HCT116 (cell line): Measurements from ENCODE around the gene CEP162. TPM values are rescaled to one million over a fixed set of nuclear protein-coding genes. Genes with fewer than 3 reads are reported as not detected.
"Not testable (repeated sequence)": the region's sequence is repeated elsewhere in the genome, so short reads cannot be mapped to it uniquely, and the experiment has no call there.

Experiments used
- ATAC-seq: fragments of 200-7000 bp; cut with Tn5 transposase; 2 replicates; pipeline ENCODE4 v1.9.1; 2020; ENCODE audit warnings: mild to moderate bottlenecking, moderate library complexity
- BruUV-seq: library from RNA; stranded (reverse); fragments of 400-500 nt; replicated peaks from 2 replicates; lab custom pipeline; 2021; lab: Mats Ljungman, UMichigan
- CTCF ChIA-PET: fragments of 300-600 bp; sonication (Branson Sonifier 250); formaldehyde crosslinking; loops from one replicate; lab custom pipeline; 2021; ENCODE audit warnings: antibody characterized with exemption; lab: Charles Lee
- POLR2A ChIA-PET: fragments of 300-600, 350-600 bp; sonication (Branson Sonifier 250); formaldehyde crosslinking; loops from one replicate; lab custom pipeline; 2021; ENCODE audit warnings: antibody characterized with exemption; lab: Charles Lee
- RAD21 ChIA-PET, 2 experiments: fragments of 300-600 bp; sonication (Branson Sonifier 250); formaldehyde crosslinking; loops; one replicate each; lab custom pipeline; 2023; ENCODE audit warnings: low total read pairs in 2 of 2; ENCODE audit not compliant: uncharacterized antibody in 2 of 2, unreplicated experiment in 2 of 2, low non-redundant PET in 1 of 2; lab: Charles Lee
- DNase-seq: peaks from one replicate; pipeline ENCODE4 v3.0.0-alpha.2; 2010; ENCODE audit warnings: low read depth, low spot score
- H2AFZ ChIP-seq: fragments of 200-600 bp; shearing (Covaris generic), sonication (generic); 2 replicates; pipeline ENCODE4 v1.6.1; 2017; ENCODE audit warnings: low read depth, mixed run types, mixed read lengths, antibody characterized with exemption, low read length; ENCODE audit not compliant: poor library complexity, severe bottlenecking
- H3K27ac ChIP-seq: 2 replicates; pipeline ENCODE4 v1.5.1; 2012; ENCODE audit warnings: low read depth, low read length
- H3K27me3 ChIP-seq: fragments of 200-600 bp; sonication (generic); 2 replicates; pipeline ENCODE4 v1.6.1; 2016; ENCODE audit warnings: mixed run types, low read length, mixed read lengths; ENCODE audit not compliant: insufficient read depth
- H3K36me3 ChIP-seq, 2 experiments: fragments of 200-500 bp in 1 of 2; fragments of 200-600 bp in 1 of 2; sonication (Bioruptor generic) in 1 of 2; sonication (generic) in 1 of 2; 2 replicates each; pipeline versions ENCODE4 v1.5.1 to v1.6.1; 2014 to 2016; ENCODE audit warnings: low read length in 2 of 2, inconsistent platforms in 1 of 2, mixed read lengths in 1 of 2, mixed run types in 1 of 2; ENCODE audit not compliant: insufficient read depth in 2 of 2, control insufficient read depth in 1 of 2
- H3K4me1 ChIP-seq, 2 experiments: fragments of 200-600 bp in 1 of 2; sonication (generic) in 1 of 2; 2 replicates each; pipeline versions ENCODE4 v1.5.1 to v1.6.1; 2012 to 2017; ENCODE audit warnings: low read length in 2 of 2, inconsistent platforms in 1 of 2, mild to moderate bottlenecking in 1 of 2, mixed read lengths in 1 of 2, mixed run types in 1 of 2, moderate library complexity in 1 of 2; ENCODE audit not compliant: insufficient read depth in 2 of 2, control insufficient read depth in 1 of 2
- H3K4me2 ChIP-seq: fragments of 200-600 bp; sonication (generic); 2 replicates; pipeline ENCODE4 v1.6.1; 2017; ENCODE audit warnings: mixed run types, low read length, mixed read lengths
- H3K4me3 ChIP-seq, 2 experiments: fragments of 200-600 bp in 1 of 2; sonication (generic) in 1 of 2; replicated peaks in 1 of 2; 2 replicates each; pipeline ENCODE4 v1.5.1; 2011 to 2016; ENCODE audit warnings: low read length in 2 of 2, control low read depth in 1 of 2, low read depth in 1 of 2, mild to moderate bottlenecking in 1 of 2, mixed read lengths in 1 of 2, mixed run types in 1 of 2
- H3K79me2 ChIP-seq: fragments of 200-600 bp; sonication (generic); 2 replicates; pipeline ENCODE4 v1.6.1; 2017; ENCODE audit warnings: mild to moderate bottlenecking, mixed run types, low read length, moderate library complexity, mixed read lengths; ENCODE audit not compliant: insufficient read depth
- H3K9ac ChIP-seq: fragments of 200-600 bp; sonication (generic); 2 replicates; pipeline ENCODE4 v1.6.1; 2016; ENCODE audit warnings: low read length, mixed read lengths
- H3K9me2 ChIP-seq: fragments of 200-600 bp; sonication (generic), shearing (Covaris generic); 2 replicates; pipeline ENCODE4 v1.6.1; 2017; ENCODE audit warnings: mixed run types, mild to moderate bottlenecking, moderate library complexity; ENCODE audit not compliant: insufficient read depth
- H3K9me3 ChIP-seq, 2 experiments: fragments of 200-500 bp in 1 of 2; fragments of 200-600 bp in 1 of 2; sonication (Bioruptor generic) in 1 of 2; sonication (generic) in 1 of 2; 2 replicates each; pipeline ENCODE4 v1.6.1; 2014 to 2017; ENCODE audit warnings: low read length in 2 of 2, mixed read lengths in 2 of 2, inconsistent platforms in 1 of 2, low read depth in 1 of 2, mild to moderate bottlenecking in 1 of 2, mixed run types in 1 of 2, moderate library complexity in 1 of 2; ENCODE audit not compliant: control insufficient read depth in 1 of 2, insufficient read depth in 1 of 2
- H4K20me1 ChIP-seq: fragments of 200-600 bp; sonication (generic), shearing (Covaris generic); 2 replicates; pipeline ENCODE4 v1.6.1; 2017; ENCODE audit warnings: mixed run types, mild to moderate bottlenecking, moderate library complexity; ENCODE audit not compliant: insufficient read depth
- ATF3 ChIP-seq: IDR thresholded peaks from 2 replicates; pipeline ENCODE4 v1.6.1; 2012
- CTCF ChIP-seq, 3 experiments: fragments of 200-600 bp in 1 of 3; sonication (generic) in 1 of 3; IDR thresholded peaks in 2 of 3; conservative IDR thresholded peaks in 1 of 3; 2 replicates each; pipeline ENCODE4 v1.5.1; 2012 to 2017; ENCODE audit warnings: low read depth in 2 of 3, low read length in 2 of 3, antibody characterized with exemption in 1 of 3, borderline replicate concordance in 1 of 3, control low read depth in 1 of 3, mild to moderate bottlenecking in 1 of 3, mixed read lengths in 1 of 3, mixed run types in 1 of 3, moderate library complexity in 1 of 3; ENCODE audit not compliant: insufficient read depth in 1 of 3
- SIN3A ChIP-seq: IDR thresholded peaks from 2 replicates; pipeline ENCODE4 v1.6.1; 2012; ENCODE audit warnings: low read depth
- SRF ChIP-seq: IDR thresholded peaks from 2 replicates; pipeline ENCODE4 v1.6.1; 2012; ENCODE audit warnings: low read depth
- ZBTB33 ChIP-seq: IDR thresholded peaks from 2 replicates; pipeline ENCODE4 v1.6.1; 2011; ENCODE audit warnings: mild to moderate bottlenecking, low read length, moderate library complexity; ENCODE audit not compliant: insufficient replicate concordance; ENCODE audit errors: extremely low read depth
- ZNF274 ChIP-seq: fragments of 200-500 bp; sonication (Bioruptor generic); IDR thresholded peaks from 2 replicates; pipeline ENCODE4 v1.6.1; 2014; ENCODE audit warnings: mild to moderate bottlenecking, low read depth, low read length, inconsistent platforms
- intact Hi-C: fragments of 100-400 bp; cut with micrococcal nuclease; formaldehyde crosslinking; loops from 2 replicates; pipeline ENCODE4 v1.10.0; 2022
- total RNA-seq: library from RNA; stranded (reverse); gene quantifications from one replicate; pipeline ENCODE4 v1.2.1, GENCODE V29; 2021; ENCODE audit not compliant: unreplicated experiment

Gene CEP162
- total RNA-seq, 1 experiment from 2014 or later = 5.5 TPM

GRCh38 chr6:84166395-84166794 is 61.0 kb downstream of the CEP162 start:
- Histone ChIP-seq H4K20me1 (no peaks in the 10 kb centered on the region), H3K79me2 (no peaks in the 10 kb centered on the region), H3K27ac (no peak overlapping the region), H3K9ac (no peak overlapping the region), H3K4me3 (no peak overlapping the region), H3K4me1 (no peaks in the 10 kb centered on the region), H2AFZ (no peak overlapping the region), H3K9me2 (no peaks in the 10 kb centered on the region), H3K36me3 (no peaks in the 10 kb centered on the region), H3K9me3 (no peaks in the 10 kb centered on the region), H3K4me2 (no peak overlapping the region), H3K27me3 (no peaks in the 10 kb centered on the region)
- ATAC-seq = no peak
- TF ChIP-seq ATF3 (no peak), CTCF (IDR thresholded peaks at IDR 0.05 in 2 of 3, conservative IDR thresholded peaks at IDR 0.05 in 1 of 3; ENCODE audit: borderline replicate concordance in 1 of 3, insufficient read depth in 1 of 3, low read depth in 2 of 3, low read length in 2 of 3) (no peak), ZNF274 (no peak), ZBTB33 (no peak), SRF (no peak), SIN3A (no peak)
- BruUV-seq = no TSS peak
- DNase-seq = no peak
- ChIA-PET CTCF (no interaction called here), POLR2A (no interaction called here), RAD21 (no interaction called here)
- intact Hi-C loops = no loop called here

- ATAC-seq, H3K36me3 ChIP-seq, intact Hi-C loops, H3K4me3 ChIP-seq, H3K4me1 ChIP-seq, H3K4me2 ChIP-seq, BruUV-seq, H3K9me3 ChIP-seq, DNase-seq, H3K27me3 ChIP-seq, H3K9ac ChIP-seq, H3K27ac ChIP-seq, POLR2A ChIA-PET, H3K79me2 ChIP-seq, H2AFZ ChIP-seq, H3K9me2 ChIP-seq, CTCF ChIA-PET, RAD21 ChIA-PET, H4K20me1 ChIP-seq: not testable (repeated sequence)
Observed at GRCh38 chr6:84164328-84164727, 63.1 kb downstream of the CEP162 start.
